ENCODE measurements around the gene TLNRD1. TPM values are rescaled to one million over a fixed set of nuclear protein-coding genes. Genes with fewer than 3 reads are reported as not detected.
A peak's percentile ranks its signal among the peaks of the same experiment; 100 is the strongest.

TLNRD1 gene
- polyA plus RNA-seq, 3 donors from 2014 or later: 2.6 to 5.4 (median 3.4) TPM

DNA sequence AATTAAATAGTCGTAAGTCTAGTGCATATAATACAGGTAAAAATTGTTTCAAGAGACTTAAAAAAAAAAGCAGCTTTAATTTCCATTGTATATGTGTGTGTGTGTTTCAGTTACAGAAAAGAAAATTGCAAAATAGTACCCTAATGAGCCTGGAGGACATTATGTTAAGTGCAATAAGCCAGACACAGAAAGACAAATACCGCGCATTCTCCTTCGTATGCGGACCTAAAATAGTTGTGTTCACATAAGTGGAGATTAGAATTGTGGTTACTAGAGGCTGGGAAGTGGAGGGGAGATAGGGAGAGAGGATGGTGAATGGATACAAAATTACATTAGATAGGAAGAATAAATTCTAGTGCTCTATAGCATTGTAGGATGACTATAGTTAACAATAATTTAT, 14.7 kb upstream of the TLNRD1 start:
- DNase-seq: no peak
- H3K36me3 Mint-ChIP-seq: peaks cover 0 to 8% (median 7%) of the 10 kb centered on the region in 3 donors
- peaks cover 0 to 2% (median 0%) of the 10 kb centered on the region in 3 donors for H3K27me3 Mint-ChIP-seq (ENCODE audit: low read depth in 3 of 3)
- peaks cover 53 to 75% of the 10 kb centered on the region in 2 donors for H3K4me1 Mint-ChIP-seq
- H3K9me3 Mint-ChIP-seq: no peaks in the 10 kb centered on the region
- peak overlapping the region in 1 of 5 donors; percentile 21 for H3K4me3 Mint-ChIP-seq
- peak overlapping the region in 1 of 6 donors; percentile 14 for H3K27ac Mint-ChIP-seq

GRCh38 chr15:80986487-80986886, 14.2 kb upstream of the TLNRD1 start:
- Mint-ChIP-seq H3K27me3 (ENCODE audit: low read depth in 3 of 3) (peaks cover 0 to 2% (median 0%) of the 10 kb centered on the region in 3 donors), H3K36me3 (peaks cover 0 to 8% (median 7%) of the 10 kb centered on the region in 3 donors), H3K4me1 (peaks cover 53 to 75% of the 10 kb centered on the region in 2 donors), H3K9me3 (no peaks in the 10 kb centered on the region), H3K27ac (peak overlapping the region in 1 of 6 donors; percentile 44), H3K4me3 (peak overlapping the region in 1 of 5 donors; percentile 15)
- no peak for DNase-seq

GRCh38 chr15:80988148-80988796, 12.5 kb upstream of the TLNRD1 start:
- H3K4me3 Mint-ChIP-seq: peak overlapping the region; percentile 94 to 99 (median 97)
- H3K27ac Mint-ChIP-seq: peak overlapping the region; percentile 8 to 97 (median 93)
- H3K4me1 Mint-ChIP-seq: peaks cover 45 to 64% of the 10 kb centered on the region in 2 donors
- no peak for DNase-seq
- H3K27me3 Mint-ChIP-seq (ENCODE audit: low read depth in 3 of 3): peaks cover 0 to 2% (median 0%) of the 10 kb centered on the region in 3 donors
- H3K36me3 Mint-ChIP-seq: no peaks in the 10 kb centered on the region
- no peaks in the 10 kb centered on the region for H3K9me3 Mint-ChIP-seq

DNA sequence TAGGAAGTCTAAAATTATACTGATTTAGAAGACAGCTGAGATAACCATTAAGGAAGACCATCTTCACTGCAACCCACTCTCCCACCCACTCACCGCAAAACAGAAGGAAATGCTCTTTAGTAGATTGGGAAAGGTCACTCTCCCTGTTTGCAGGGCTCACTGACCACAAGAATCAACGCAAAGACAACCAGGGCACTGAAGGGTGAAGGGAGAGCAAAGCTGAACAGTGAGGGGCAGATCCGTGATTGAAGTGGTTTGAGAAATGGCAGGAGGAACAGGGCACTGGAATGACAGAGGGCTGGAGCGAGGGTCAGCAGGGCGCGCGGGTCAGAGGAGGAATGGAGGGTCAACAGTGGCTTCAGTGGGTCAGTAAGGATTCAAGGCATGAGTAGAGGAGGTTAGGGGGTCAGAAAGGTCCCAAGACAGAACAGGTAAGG, 11.6 kb upstream of the TLNRD1 start:
- H3K36me3 Mint-ChIP-seq: no peaks in the 10 kb centered on the region
- no peaks in the 10 kb centered on the region for H3K9me3 Mint-ChIP-seq
- H3K4me3 Mint-ChIP-seq: peak overlapping the region; percentile 94 to 99 (median 97)
- H3K27ac Mint-ChIP-seq: peak overlapping the region; percentile 90 to 97 (median 95)
- no peak for DNase-seq
- H3K4me1 Mint-ChIP-seq: peaks cover 42 to 58% of the 10 kb centered on the region in 2 donors
- H3K27me3 Mint-ChIP-seq (ENCODE audit: low read depth in 3 of 3): peaks cover 0 to 2% (median 0%) of the 10 kb centered on the region in 3 donors

DNA sequence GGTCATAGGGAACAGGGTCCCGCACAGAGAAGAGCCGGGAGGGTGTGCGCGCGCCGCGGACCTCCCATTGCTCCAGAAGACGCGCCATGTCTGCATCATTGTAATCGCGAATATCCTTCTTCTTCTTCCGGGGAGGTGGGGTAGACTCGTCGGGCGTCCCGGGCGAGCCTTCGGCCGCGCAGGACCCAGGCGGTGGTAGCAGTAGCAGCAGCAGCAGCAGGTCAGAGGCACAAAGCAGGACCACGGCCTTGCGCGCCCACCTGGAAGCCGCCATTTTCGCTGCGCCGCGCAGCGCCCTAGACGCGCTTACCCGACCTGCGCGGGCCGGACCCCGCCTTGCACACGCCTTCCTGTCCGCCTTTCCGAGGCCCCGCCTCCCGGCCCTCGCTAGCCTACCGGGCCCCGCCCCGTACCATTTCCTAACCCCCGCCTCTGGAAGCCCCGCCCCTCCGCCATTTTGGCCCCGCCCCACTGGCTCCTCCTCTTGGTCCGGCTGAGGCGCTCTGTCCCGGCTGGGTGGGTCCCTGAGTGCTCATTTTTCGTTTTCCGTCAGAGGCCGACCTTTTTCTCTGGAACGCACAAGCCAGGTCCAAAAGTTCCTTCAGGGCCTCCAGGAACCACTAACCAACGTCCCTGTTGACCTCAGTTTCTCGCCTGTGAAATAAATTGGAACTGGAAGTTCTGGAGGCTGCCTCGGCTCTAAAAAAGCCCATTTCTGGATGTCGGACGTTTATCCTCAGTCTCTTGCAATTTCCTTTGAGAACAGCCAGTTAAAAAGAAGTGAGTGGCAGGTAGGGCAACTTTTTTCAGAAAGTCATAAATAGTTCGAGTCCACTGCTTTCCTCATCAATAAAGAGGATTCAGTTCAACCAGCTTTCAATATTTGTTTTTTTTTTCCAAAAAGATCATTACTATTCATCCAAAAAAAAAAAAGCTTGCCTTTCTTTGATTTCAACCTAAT, 10.9 kb upstream of the TLNRD1 start, which contains the start of gene MESD:
Gene MESD (minus strand): TSS at position 302 of the 961 bp plus-strand sequence. CDS start 28 bp downstream, at position 274.
- peaks cover 36 to 51% of the 10 kb centered on the region in 2 donors for H3K4me1 Mint-ChIP-seq
- H3K36me3 Mint-ChIP-seq: no peaks in the 10 kb centered on the region
- H3K9me3 Mint-ChIP-seq: no peaks in the 10 kb centered on the region

GRCh38 chr15:80990955-80991354, 9.8 kb upstream of the TLNRD1 start:
- Mint-ChIP-seq H3K4me3 (peak overlapping the region in 1 of 5 donors; percentile 10), H3K4me1 (peaks cover 31 to 41% of the 10 kb centered on the region in 2 donors), H3K36me3 (peaks cover 0 to 3% (median 0%) of the 10 kb centered on the region in 3 donors), H3K27ac (no peak overlapping the region), H3K27me3 (ENCODE audit: low read depth in 3 of 3) (peaks cover 2 to 3% (median 3%) of the 10 kb centered on the region in 3 donors), H3K9me3 (no peaks in the 10 kb centered on the region)
- DNase-seq: no peak

More for the DNA sequence above, 10.9 kb upstream of the TLNRD1 start, which contains the start of gene MESD:
- Mint-ChIP-seq H3K27me3 (ENCODE audit: low read depth in 3 of 3) (peaks cover 0 to 2% (median 0%) of the 10 kb centered on the region in 3 donors), H3K27ac (peak within 1 kb of the TSS; percentile 90 to 97 (median 95)), H3K4me3 (peak within 1 kb of the TSS; percentile 94 to 99 (median 97))
- peak; percentile 92 to 95 (median 94) for DNase-seq

DNA sequence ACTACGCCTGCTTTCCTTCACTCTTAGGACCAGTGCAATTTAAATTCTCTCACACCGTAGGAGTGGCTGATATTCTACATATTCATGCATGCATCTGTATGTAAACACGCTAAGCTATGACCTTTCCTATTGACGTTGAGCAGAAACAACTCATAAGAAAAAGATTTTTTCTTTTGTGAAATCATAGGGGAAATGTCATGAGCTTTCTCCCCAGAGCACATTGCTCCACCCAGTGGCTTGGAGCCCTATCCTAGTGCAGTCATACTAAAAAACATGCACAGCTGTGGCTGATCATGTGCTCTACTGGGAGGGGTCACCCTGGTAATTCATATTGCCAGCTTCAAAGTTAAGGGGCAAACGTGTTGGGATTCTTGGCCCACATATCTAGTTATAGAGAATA, 9.3 kb upstream of the TLNRD1 start:
- Mint-ChIP-seq H3K4me1 (peaks cover 31 to 37% of the 10 kb centered on the region in 2 donors), H3K36me3 (peaks cover 0 to 5% (median 0%) of the 10 kb centered on the region in 3 donors), H3K9me3 (peaks cover 0 to 2% (median 0%) of the 10 kb centered on the region in 6 donors), H3K27ac (peak overlapping the region in 1 of 6 donors; percentile 30), H3K27me3 (ENCODE audit: low read depth in 3 of 3) (peaks cover 2 to 4% (median 4%) of the 10 kb centered on the region in 3 donors), H3K4me3 (peak overlapping the region in 1 of 5 donors; percentile 10)
- no peak for DNase-seq

GRCh38 chr15:80992006-80992405, 8.7 kb upstream of the TLNRD1 start:
- Mint-ChIP-seq H3K9me3 (peaks cover 0 to 2% (median 0%) of the 10 kb centered on the region in 6 donors), H3K36me3 (peaks cover 0 to 5% (median 0%) of the 10 kb centered on the region in 3 donors), H3K27me3 (ENCODE audit: low read depth in 3 of 3) (peaks cover 2 to 4% (median 4%) of the 10 kb centered on the region in 3 donors), H3K27ac (no peak overlapping the region), H3K4me1 (peaks cover 25 to 31% of the 10 kb centered on the region in 2 donors), H3K4me3 (no peak overlapping the region)
- no peak for DNase-seq

DNA sequence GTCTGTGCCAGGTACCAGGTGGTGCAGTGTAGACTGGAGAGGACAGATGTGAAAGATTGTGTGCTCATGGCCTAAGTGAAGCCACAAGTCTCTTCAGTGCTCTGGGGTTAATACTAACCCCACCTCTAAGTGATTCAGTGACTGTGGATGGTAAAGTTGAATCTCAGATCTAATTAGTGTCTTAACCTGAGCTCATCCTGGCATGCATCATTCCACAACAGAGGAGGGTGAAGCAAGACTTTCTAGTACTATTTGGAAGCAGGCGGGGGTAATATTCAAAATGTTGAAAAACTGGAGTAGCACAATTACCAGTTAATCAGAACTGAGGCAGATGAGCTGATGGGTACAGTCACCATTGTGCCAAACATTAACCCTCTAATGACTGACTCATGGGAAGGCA, 8.3 kb upstream of the TLNRD1 start:
- H3K4me1 Mint-ChIP-seq: peaks cover 23 to 28% of the 10 kb centered on the region in 2 donors
- H3K4me3 Mint-ChIP-seq: no peak overlapping the region
- peaks cover 4% of the 10 kb centered on the region in 3 donors for H3K27me3 Mint-ChIP-seq (ENCODE audit: low read depth in 3 of 3)
- H3K9me3 Mint-ChIP-seq: peaks cover 0 to 2% (median 0%) of the 10 kb centered on the region in 6 donors
- H3K36me3 Mint-ChIP-seq: peaks cover 0 to 5% (median 0%) of the 10 kb centered on the region in 3 donors
- DNase-seq: no peak
- no peak overlapping the region for H3K27ac Mint-ChIP-seq

GRCh38 chr15:80996247-80996646, 4.5 kb upstream of the TLNRD1 start:
- peaks cover 0 to 5% (median 0%) of the 10 kb centered on the region in 3 donors for H3K36me3 Mint-ChIP-seq
- peaks cover 6 to 13% (median 10%) of the 10 kb centered on the region in 3 donors for H3K27me3 Mint-ChIP-seq (ENCODE audit: low read depth in 3 of 3)
- H3K4me3 Mint-ChIP-seq: no peak overlapping the region
- H3K27ac Mint-ChIP-seq: no peak overlapping the region
- DNase-seq: no peak
- peaks cover 0 to 2% (median 0%) of the 10 kb centered on the region in 6 donors for H3K9me3 Mint-ChIP-seq
- H3K4me1 Mint-ChIP-seq: peaks cover 15 to 20% of the 10 kb centered on the region in 2 donors

- Mint-ChIP-seq H3K4me1 (peaks cover 15 to 20% of the 10 kb centered on the region in 2 donors), H3K4me3 (no peak overlapping the region), H3K27me3 (ENCODE audit: low read depth in 3 of 3) (peaks cover 6 to 13% (median 10%) of the 10 kb centered on the region in 3 donors), H3K9me3 (peaks cover 0 to 2% (median 0%) of the 10 kb centered on the region in 6 donors), H3K36me3 (peaks cover 0 to 5% (median 0%) of the 10 kb centered on the region in 3 donors), H3K27ac (peak overlapping the region in 2 of 6 donors; percentile 8 to 19)
- no peak for DNase-seq
Measured at GRCh38 chr15:80997692-80998091, 3.0 kb upstream of the TLNRD1 start.

- Mint-ChIP-seq H3K36me3 (peaks cover 0 to 5% (median 0%) of the 10 kb centered on the region in 3 donors), H3K9me3 (peaks cover 0 to 2% (median 0%) of the 10 kb centered on the region in 6 donors), H3K27me3 (ENCODE audit: low read depth in 3 of 3) (peaks cover 6 to 13% (median 10%) of the 10 kb centered on the region in 3 donors), H3K27ac (peak overlapping the region in 5 of 6 donors; percentile 63 to 87 (median 79)), H3K4me1 (peaks cover 16 to 22% of the 10 kb centered on the region in 2 donors), H3K4me3 (peak overlapping the region in 3 of 5 donors; percentile 17 to 46 (median 38))
- DNase-seq: no peak
Measured at GRCh38 chr15:80998251-80998650, 2.5 kb upstream of the TLNRD1 start.

DNA sequence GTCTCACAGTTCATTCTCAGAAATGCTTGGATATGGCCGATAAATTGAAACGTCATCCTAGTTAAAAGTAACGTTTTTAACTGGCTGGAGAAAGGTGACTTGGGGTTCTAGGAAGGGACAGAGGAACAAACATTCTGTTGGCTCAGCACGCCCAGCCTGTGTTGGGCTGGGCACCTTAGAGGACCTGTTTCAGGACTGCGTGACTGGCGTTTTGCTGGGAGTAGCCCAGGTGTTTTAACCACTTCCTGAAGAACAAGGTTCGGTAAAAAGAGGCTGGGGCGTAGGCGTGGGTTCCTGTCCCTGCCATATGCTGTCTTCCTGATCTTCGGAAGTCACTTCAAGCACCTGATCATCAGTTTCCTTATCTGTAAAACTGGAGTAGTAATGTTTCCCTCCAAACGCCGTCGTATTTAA, 1.1 kb upstream of the TLNRD1 start:
- Mint-ChIP-seq H3K4me1 (peaks cover 29 to 36% of the 10 kb centered on the region in 2 donors), H3K27me3 (ENCODE audit: low read depth in 3 of 3) (peaks cover 9 to 13% (median 10%) of the 10 kb centered on the region in 3 donors), H3K36me3 (peaks cover 0 to 9% (median 5%) of the 10 kb centered on the region in 3 donors), H3K9me3 (peaks cover 0 to 2% (median 0%) of the 10 kb centered on the region in 6 donors), H3K27ac (peak overlapping the region; percentile 93 to 99 (median 99)), H3K4me3 (peak overlapping the region; percentile 92 to 98 (median 97))
- peak; percentile 19 to 26 (median 22) for DNase-seq

Data from immature natural killer cell (primary cell).